RPMI8226 (cell line): ENCODE measurements around the gene FBL.
A peak's percentile ranks its signal among the peaks of the same experiment; 100 is the strongest.
"Not testable (repeated sequence)": the region's sequence is repeated elsewhere in the genome, so short reads cannot be mapped to it uniquely, and the experiment has no call there.

ENCODE experiments used
- DNase-seq: peaks from one replicate; pipeline ENCODE4 v3.0.0-alpha.2; 2015

The FBL gene

DNA sequence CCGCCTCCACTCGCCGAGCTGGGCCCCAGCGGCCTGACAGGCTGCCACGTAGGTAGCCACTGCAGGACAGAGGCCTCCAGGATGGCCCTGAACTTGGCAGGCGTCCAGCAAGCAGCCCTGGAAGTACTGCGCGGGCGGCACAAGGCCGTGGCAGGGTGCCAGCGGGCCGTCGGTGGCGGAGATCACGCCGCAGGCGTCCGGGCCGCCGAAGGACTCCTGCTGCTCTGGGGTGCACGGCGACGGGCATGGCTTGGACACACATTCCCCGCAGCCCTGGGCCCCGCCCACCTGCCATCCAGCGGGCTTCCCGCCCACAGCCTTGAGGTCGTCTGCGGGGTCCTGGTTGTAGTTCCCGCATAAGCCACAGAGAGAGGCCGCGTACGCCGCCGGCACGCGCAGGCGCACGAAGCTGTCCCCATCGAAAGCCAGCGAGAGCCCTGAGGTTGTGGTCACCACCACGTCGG lies 29.3 kb upstream of the FBL start:
- DNase-seq, result not testable (repeated sequence)

DNA sequence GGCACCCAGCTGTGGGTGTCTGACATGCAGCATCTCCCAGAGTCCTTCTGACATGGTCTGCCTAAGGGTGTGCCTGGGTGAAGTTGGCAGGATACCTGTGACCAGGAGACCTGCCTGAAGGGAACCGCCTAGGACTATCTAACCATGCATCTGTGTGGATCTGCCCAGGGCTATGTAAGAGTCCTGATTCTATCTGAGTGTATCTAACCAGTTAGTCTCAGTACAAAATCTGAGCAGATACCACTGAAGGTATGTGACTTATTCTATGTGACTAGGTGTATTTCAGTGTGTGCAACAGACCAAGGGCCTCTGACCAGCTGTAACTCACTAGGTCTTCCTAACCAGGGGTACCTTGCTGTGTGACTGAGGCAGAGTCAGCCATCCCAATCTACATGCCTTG lies 28.2 kb upstream of the FBL start:
- DNase-seq, result no peak

DNA sequence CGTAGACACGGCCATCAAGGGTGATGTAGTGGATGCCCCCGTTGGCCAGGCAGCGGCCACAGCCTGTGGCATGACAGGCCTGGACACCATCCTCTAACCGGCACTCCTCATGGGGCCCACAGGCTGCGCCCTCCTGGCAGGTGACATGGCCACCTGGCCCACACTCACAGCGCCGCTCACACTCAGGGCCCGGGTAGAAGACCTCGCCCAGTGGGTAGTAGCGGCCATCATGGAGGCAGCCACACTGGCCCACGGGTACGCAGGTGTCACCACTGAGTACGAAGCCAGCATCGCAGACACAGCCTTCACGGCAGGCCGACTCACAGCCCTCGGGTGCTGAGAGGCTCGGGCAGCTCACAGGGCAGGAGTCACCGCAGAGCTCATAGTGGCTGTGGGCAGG lies 27.2 kb upstream of the FBL start:
- DNase-seq, result no peak

DNA sequence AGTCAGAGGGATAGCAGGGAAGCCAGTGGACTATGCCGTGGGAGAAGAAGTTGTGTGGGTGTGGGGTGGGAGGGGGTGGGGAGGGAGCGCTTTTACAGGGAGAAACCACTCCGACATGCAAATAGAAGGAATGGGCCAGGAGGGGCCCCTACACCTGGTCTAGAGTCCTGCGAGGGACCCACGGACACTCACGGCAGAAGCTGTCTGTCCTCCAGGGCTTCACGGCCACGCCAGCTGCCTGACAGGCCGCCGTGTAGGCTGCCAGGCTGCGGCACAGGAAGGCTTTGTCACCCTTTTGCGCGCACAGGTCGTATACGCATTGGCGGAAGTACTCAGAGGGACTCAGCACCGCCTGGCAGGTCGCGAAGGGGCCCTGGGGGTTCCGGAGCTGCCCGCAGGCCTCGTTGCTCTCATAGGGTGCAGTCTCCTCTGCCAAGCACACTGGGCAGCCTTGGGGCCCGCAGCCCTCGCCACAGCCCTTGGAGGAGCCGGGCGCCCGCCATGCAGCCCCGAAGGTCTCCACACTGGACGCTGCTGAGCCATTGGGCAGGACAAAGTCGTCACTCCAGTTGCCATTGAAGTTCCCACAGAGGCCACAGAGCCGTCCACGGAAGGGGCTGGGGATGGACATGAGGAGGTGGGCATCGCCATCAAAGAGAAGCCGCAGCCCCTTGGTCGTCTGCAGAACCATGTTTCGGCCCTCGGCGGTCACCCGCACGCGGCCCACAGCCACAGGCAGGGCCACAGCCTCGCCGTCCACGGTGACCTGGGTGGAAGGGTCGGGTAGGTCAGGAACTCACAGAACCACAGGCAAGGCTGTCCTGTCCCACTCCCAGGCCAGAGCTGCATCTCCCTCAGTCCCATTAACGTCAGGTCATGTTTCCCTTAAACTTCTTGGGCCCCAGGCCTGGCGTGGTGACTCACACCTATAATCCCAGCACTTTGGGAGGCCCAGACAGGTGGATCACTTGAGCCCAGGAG lies 26.0 kb upstream of the FBL start:
- DNase-seq, result no peak

DNA sequence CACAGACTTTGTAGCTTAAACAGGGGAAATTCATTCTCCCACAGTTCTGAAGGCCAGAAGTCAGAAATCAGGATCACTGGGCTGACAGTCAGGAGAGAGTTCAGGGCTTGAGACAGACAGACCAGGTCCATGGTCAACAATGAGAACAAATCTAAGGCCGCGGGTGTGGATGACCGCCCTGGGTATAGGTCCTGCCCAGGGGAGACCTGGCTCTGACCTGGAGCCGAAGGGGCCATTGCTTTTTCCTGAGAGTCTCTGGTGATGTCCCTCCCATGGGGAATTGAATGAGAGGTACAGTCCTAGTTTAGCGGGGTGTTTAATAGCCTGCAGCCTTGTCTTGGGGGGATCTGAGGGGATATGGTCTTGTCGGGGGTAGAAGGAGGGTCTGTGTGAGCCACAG lies 25.2 kb upstream of the FBL start:
- DNase-seq, result no peak

DNA sequence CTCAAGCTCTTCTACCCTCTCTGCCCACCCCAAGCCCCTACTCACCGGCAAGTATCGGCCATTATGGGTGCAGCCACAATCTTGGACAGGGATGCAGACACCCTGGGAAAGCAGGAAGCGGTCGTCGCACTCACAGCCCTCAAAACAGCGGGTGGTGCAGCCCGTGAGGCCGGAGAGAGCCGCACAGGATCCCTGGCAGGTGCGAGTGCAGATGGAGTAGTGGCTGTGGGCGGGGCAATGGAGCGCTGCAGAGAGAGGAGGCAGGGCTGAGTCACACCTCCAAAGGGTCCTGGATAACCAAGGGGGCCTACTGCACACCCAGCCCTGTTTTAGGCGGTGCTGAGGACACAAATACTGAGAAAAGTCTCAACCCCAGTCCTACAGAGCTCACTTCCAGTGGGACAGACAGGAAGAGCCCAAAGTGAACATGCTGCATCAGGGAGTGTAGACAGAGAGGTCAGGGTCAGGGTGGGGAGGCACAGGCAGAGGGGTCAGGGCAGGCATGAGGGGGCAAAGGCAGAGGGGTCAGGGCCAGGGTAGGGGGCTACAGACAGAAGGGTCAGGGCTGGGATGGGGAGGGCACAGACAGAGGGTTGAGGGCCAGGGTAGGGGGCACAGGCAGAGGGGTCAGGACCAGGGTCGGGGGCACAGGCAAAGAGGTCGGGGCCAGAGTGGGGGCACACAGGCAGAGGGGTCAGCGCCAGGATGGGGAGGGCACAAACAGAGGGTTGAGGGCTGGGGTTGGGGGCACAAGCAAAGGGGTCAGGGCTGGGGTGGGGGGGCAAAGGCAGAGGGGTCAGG lies 24.2 kb upstream of the FBL start:
- no peak for DNase-seq

DNA sequence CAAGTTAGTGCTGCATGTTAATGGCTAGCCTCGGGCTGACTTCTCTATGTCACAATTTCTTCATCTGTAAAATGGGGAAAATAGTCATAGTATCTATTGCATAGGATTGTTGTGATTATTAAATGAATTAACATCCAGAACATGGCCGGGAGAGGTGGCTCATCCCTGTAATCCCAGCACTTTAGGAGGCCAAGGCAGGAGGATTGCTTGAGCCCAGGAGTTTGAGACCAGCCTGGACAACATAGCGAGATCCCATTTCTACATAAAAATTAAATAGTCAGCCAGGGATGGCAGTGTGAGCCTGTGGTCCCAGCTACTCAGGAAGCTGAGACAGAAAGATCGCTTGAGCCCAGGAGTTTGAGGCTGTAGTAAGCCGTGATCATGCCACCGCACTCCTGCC lies 21.8 kb upstream of the FBL start:
- no peak for DNase-seq

DNA sequence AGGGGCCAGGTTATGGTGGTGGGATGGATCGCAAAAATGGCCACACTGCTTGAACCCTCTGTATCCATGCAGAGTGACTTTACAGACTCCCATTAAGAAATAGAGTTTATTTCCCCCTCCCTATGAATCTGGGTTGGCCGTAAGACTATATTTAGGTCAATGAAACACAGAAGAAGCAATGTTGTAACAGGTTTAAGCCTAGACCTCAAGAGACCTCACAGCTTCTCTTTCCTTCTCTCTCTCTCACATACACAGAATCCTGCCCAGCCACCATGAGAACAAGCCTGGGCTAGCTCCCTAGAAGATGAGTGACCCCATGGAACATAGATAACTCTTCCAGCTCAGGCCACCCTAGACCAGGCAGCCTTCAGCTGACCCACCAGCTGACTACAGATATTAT lies 21.0 kb upstream of the FBL start:
- no peak for DNase-seq

DNA sequence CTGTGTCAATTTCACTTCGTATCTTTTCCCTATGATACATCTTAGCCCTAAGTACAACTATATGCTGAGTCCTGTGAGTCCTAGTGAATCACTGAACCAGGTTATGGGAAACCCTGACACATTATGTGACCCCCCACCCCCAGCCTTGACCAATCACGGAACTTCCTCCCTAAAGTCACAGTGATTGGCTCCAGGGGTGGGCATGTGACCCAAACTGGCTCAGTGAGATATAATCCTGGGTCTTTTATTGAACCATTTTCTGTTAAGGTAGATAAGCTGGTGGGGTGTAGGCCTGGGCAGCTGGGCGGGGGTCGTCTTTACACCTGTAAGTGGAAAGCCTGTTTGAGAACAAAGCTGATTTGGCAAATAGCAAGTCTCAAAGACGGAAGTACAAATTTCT lies 19.8 kb upstream of the FBL start:
- DNase-seq, result no peak

DNA sequence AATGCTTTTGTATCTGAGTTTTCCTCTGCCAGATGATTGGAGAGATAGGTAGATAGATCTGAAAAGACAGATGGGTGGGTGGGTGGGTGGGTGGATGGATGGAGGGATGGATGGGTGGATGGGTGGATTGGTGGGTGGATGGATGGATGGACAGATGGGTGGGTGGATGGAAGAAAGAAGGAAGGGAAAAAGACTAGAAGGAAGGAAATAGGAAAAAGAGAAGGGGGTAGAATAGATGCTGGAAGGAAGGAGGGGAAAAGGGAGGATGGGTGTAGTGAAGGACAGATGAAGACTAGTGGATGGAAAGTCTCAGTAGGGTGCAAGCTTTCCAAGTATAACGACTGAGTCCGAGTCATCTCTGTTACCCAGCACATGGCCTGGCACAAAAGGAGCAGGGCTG lies 19.0 kb upstream of the FBL start:
- no peak for DNase-seq

DNA sequence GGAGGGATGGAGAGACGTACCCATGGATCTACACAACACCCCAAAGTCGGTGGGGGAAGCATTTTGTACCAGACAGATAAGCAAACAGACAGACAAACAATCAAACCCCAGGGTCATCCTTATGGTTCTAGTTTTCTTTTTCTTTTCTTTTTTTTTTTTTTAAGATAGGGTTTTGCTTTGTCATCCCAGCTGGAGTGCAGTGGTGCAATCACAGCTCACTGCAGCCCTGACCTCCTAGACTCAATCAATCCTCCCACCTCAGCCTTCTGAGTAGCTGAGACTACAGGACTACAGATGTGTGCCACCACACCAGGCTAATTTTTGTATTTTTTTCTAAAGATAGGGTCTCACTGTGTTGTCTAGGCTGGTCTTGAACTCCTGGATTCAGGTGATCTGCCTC lies 17.9 kb upstream of the FBL start:
- DNase-seq, result no peak

DNA sequence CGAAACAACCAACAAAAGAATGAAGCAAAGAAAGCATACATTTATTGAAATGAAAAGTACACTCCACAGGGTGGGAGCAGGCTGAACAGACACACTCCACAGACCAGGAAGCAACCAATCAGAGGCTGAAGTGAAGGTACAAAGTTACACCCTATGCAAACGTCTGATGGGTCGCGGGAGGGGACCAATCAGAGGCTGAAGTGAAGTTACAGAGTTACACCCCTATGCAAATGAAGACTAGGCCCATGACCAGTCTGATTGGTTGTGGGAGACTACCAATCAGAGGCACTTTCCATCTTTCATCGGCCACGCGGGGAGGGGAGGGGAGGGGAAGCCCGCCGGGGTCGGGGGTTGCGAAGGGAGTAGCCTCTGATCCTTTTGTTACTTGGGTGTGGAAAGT lies 12.4 kb upstream of the FBL start:
- no peak for DNase-seq

DNA sequence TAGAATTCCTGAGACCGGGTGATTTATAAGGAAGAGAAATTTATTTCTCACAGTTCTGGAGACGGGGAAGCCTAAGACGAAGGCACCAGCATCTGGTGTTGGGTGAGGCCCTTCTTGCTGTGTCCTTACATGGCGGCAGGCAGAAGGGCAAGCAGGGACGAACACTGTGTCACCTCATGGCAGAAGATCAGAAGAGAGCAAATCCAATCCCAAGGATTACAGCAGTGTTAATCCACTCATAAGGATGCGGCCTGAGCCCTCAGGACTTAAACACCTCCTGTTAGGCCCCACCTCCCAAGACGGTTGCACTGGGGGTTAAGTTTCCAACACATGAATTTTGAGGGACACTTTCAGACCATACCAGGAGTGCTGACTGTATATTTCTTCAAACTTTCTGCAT lies 6.7 kb upstream of the FBL start:
- DNase-seq, result no peak

DNA sequence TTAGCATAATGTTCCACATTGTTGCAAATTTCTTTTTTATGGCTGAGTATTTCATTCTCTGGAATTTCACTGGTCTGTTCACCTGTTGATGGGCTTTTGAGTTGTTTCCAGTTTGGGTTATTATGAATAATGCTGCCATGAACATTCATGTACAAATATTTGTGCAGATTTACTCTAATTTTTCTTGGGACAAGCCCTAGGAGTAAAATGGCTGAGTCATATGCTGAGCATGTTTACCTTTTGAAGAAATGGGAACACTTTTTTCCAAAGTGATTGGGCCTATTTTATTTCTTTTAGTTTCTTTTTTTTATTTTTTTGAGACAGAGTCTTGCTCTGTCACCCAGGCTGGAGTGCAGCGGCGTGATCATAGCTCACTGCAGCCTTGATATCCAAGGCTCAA lies 4.7 kb upstream of the FBL start:
- DNase-seq, result no peak

DNA sequence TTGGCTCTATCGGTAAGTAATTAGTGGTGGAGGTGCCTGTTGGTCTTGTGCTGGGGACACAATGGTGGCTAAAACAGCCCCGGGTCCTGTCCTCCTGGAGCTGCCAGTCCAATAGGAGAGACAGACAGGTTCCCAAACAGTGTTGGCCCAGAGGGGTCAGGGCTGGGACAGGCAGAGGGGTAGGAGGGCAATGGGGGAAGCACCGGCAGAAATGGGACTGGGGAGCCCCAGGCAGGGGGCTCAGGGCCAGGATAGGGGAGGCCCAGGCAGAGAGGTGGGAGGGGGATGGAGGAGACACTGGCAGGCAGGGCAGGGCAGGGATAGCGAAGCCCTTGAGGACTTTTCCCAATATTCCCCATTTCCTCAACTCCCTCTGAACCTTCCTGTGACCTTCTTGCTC lies 2.2 kb upstream of the FBL start:
- no peak for DNase-seq

DNA sequence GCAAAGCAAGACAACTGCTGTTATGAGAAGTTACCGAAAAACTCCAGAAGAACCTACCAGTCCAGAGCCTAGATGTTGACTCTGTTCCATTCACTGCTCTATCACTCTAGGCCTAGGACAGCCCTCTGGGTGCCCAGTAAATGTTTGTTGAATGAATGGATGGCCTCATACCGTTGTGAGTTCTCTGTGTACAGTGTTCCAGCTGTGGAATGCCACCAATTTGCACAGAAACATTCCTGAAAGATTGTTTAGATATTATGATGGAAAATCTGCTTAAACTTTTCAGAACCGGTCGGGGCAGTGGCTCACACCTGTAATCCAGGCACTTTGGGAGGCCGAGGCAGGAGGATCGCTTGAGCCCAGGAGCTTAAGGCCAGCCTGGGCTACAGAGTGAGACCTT lies 1.3 kb upstream of the FBL start:
- DNase-seq, result no peak

DNA sequence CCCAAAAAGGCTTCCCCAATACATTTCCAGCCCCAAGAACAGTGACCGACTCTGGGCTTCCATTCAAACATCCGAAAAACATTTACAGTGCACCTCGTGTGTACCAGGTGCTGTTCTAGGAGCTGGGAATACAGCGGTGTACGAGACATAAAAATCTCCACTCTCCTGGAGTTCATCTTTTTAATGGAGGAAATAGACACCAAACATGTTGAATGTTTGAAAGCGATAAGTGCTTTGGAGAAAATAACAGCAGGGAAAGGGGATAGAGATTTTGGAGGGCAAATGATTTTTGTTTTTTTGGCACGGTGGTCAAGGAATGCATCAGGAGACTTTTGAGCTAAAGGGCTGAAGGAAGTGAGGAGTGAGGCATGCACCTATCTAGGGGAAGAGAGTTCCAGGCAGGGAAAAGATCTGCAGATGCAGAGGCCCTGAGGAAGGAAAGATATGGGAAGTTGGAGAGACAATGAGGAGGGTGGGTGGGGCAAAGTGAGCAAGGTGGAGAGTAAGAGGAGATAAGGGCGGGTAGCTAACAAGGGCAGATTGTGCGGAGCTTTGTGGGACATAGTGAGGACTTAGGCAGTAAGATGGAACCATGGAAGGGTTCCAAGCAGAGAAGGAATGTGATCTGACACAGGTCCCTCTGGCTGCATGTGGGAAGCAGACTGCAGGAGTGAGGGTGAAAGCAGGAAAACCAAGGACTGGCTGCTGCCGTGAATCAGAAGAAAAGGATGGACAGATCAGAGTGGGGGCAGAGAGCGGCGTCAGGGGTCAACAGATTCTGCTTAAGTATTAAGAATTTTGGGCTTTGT lies 703 bp upstream of the FBL start:
- DNase-seq, result no peak

DNA sequence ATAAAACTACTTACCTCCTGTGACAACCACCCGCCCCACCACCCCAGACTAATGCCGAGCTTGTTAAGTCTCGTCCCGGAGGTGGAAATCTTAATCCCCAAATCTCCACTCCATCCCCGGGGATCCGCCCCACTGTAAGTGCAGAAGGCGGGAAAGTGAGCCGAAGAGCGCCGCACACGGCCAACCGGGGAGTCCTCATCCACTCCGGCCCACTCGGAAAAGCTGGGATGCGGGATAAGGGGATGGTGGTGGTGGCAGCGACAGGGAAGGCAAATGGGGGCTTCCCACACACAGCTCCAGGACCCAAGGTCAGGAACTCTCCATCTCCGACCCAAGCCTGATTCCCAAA lies 621 bp downstream of the FBL start:
- peak; percentile 9 for DNase-seq

DNA sequence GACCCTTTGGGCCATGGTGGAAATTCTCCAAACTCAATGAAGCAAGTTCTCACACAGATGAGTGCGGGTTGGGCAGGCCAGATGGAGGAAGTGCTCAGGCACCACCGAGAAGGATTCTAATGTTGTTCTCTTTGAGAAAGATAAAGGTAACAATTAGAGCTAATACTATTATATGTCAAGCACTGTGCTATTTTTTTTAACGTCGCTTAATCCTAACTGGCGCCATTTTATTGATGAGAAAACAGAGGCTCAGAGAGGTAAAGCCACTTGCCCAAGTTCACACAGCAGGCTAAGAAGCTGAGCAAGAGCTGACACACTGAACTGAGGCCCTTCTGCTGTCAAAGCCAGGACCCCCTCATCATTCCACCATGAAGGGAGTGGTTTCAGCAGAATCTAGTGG lies 1.0 kb downstream of the FBL start:
- DNase-seq, result no peak

DNA sequence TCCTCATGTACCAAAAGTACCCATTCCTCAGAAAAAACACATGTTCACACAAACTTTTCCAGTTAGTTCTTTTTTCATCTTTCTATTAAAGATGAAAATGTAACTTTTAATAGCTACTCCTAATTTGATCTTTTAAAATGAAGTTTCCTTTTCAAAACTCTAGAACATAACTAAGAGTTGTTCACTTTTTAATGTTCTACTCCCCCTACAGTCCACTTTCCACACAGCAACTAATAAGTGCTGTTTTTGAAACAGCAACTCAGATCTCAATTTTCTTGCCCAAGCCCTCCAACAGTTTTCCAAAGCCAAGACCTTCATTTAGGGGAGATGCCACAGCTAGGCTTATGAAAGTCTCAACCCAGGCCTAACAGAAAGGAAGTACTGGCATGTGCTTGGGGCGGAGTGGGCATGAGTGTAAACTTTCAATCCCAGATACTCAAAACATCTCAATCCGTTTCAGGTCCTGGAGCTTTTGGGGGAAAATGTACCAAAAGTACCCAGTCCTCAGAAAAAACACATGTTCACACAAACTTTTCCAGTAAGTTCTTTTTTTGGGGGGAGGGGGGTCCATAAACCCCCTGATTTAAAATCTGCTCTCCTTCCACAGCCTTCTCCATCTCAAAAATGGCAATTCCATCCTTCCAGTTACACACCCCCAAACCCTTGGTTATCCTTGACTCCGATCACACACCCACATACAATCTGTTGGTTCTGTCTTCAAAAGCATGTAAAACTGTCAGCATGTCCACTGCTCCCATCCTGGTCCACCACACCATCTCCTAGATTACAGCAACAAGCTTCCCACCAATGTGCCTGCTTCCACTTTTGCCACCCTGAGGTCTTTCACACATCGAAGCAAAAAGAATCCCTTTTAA lies 2.0 kb downstream of the FBL start:
- peak; percentile 50 for DNase-seq

DNA sequence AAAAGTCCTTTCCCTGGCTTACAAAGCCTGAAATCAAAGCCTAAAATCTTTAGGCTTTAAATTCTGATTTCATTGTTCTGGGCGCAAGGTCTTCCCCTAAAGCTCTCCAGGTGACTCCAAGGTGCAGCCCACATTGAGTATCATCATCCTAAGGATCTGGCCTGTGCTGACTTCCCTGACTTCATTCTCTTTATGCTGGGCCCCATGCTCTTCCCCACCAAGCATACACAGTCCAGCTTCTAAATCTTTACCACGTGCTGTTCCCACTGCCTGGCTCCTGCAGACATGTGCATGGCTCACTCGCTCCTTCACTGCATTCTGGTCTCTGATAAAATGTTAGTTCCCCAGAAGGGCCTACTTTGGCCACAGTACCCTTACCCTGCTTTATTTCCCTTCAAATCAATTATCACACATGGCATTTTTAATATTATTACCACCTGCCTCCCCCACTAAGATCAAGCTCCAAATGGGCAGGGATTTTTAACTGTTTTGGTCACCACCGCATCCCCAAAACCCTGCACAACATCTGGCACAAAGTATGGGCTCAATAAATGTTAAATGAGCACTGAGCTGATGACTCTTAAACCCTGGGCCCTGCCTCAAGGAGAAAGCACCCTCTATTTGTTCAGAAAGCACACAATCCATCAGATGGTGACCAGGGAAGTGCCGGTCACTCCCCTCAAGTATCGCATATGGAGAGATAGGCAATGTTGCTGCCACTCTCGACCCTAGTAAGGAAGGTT lies 3.3 kb downstream of the FBL start:
- DNase-seq, result no peak

DNA sequence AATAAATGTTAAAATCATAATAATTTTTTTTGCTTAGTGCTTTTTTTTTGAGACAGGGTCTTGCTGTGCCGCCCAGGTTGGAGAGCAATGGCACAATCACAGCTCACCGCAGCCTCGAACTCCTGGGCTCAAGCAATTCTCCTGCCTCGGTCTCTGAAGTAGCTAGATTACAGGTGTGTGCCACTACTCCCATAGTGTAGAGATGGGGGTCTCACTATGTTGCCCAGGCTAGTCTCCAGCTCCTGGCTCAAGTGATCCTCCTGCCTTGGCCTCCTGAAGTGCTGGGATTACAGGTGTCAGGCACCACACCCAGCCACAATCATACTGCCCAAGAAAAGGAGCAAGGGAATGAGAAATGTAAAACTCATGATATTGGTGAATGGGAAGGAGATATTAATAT lies 5.1 kb downstream of the FBL start:
- DNase-seq, result no peak
